Measurements from ENCODE around the gene GPSM1.

Gene GPSM1

DNA sequence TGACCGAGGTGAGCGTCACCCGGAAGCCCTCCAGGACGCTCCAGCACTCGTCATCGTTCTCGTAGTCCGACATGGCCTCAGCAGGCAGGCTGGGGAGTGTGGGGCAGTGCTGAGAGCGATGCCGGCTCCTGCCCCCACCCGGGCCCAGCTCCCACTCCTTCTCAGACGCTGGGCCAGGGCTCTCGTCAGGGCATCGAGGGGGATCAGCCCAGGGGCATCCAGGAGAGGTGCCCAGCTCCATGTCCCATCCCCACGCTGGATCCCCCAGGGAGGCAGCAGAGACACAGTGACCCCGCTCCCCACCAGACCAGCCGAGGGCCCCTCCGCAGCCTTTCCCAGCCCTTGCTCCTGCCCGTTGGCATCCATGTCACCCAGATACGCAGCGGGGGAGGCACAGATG lies 44.7 kb downstream of the GPSM1 start:
- H3K4me3 ChIP-seq (ENCODE audit: control insufficient read depth, low read depth, low read length): no peak overlapping the region
- no peak for DNase-seq (ENCODE audit: low read depth)
- TF ChIP-seq, protein P1, sequence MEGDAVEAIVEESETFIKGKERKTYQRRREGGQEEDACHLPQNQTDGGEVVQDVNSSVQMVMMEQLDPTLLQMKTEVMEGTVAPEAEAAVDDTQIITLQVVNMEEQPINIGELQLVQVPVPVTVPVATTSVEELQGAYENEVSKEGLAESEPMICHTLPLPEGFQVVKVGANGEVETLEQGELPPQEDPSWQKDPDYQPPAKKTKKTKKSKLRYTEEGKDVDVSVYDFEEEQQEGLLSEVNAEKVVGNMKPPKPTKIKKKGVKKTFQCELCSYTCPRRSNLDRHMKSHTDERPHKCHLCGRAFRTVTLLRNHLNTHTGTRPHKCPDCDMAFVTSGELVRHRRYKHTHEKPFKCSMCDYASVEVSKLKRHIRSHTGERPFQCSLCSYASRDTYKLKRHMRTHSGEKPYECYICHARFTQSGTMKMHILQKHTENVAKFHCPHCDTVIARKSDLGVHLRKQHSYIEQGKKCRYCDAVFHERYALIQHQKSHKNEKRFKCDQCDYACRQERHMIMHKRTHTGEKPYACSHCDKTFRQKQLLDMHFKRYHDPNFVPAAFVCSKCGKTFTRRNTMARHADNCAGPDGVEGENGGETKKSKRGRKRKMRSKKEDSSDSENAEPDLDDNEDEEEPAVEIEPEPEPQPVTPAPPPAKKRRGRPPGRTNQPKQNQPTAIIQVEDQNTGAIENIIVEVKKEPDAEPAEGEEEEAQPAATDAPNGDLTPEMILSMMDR (conservative IDR thresholded peaks at IDR 0.05; ENCODE audit: control insufficient read depth, insufficient read depth, low read depth, low read length): no peak

DNA sequence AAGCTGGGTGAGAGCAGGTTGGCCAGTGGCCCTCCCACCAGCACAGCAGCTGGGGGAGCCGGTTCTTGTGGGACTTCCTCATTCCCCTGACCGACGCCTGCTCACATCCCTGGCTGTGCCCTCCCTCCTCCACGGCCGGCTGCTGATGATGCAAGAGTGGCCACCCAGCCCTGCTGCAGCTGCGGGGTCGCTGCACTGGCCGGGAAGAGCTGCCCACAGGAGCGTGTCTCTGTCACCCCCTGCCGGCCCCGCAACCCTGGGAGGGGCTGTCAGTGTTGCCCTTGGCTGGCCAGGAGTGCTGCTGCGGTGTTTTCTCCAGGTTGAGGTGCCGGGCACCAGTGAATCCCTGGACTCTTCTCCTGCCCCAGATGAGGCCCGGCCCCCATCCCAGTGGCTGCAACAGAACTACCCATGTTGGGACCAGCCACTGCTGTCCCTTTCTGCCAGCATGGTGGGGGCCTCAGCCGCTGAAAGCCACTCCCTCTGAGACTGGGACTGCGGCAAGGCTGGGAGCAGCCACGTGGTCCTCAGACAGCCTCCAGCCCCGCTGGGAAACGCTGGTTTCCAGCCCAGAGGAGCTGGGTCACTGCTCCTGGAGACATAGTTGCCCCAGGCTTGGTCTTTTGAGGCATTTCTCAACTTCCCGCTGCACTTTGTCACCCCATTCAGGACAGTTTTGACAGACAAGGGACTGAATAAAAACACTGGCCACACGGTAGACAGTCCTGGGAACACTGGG lies 45.4 kb downstream of the GPSM1 start:
- H3K4me3 ChIP-seq (ENCODE audit: control insufficient read depth, low read depth, low read length): no peak overlapping the region
- TF ChIP-seq, protein P1 (conservative IDR thresholded peaks at IDR 0.05; ENCODE audit: control insufficient read depth, insufficient read depth, low read depth, low read length): peak; percentile 4
- peak; percentile 63 for DNase-seq (ENCODE audit: low read depth)

GRCh38 chr9:136373300-136374182 lies 46.2 kb downstream of the GPSM1 start, which contains the start of gene CARD9:
TSS of gene CARD9 (minus strand) at chr9:136373669. CDS start at chr9:136372078, 1,591 bp downstream.
- TF ChIP-seq, protein P1 (conservative IDR thresholded peaks at IDR 0.05; ENCODE audit: control insufficient read depth, insufficient read depth, low read depth, low read length): no peak
- DNase-seq (ENCODE audit: low read depth): no peak
- H3K4me3 ChIP-seq (ENCODE audit: control insufficient read depth, low read depth, low read length): no peak within 1 kb of the TSS

DNA sequence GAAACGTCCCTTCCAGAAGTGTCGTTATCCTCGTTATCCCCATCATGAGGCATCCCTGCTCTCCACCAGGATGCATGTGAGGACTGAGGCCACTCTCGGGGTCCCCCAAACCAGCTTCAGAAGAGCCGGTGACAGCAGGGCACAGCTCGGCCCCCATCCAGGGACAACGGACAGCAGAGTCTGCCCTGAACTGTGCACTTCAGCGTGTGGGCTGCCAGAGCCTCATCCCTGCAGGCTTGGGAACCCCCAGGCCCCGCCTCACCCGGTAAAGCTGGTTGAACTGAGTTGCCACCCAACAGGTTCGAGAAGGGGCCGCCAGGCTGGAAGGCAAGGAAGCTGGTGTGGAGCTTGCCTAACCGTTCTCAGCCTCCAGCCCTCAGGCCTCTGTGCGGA lies 46.8 kb downstream of the GPSM1 start:
- no peak overlapping the region for H3K4me3 ChIP-seq (ENCODE audit: control insufficient read depth, low read depth, low read length)
- DNase-seq (ENCODE audit: low read depth): no peak

GRCh38 chr9:136375096-136375495 lies 47.8 kb downstream of the GPSM1 start:
- DNase-seq (ENCODE audit: low read depth): no peak
- TF ChIP-seq, protein P1 (conservative IDR thresholded peaks at IDR 0.05; ENCODE audit: control insufficient read depth, insufficient read depth, low read depth, low read length): no peak
- H3K4me3 ChIP-seq (ENCODE audit: control insufficient read depth, low read depth, low read length): no peak overlapping the region

More for the DNA sequence above, 46.8 kb downstream of the GPSM1 start:
- TF ChIP-seq, protein P1 (conservative IDR thresholded peaks at IDR 0.05; ENCODE audit: control insufficient read depth, insufficient read depth, low read depth, low read length): no peak

DNA sequence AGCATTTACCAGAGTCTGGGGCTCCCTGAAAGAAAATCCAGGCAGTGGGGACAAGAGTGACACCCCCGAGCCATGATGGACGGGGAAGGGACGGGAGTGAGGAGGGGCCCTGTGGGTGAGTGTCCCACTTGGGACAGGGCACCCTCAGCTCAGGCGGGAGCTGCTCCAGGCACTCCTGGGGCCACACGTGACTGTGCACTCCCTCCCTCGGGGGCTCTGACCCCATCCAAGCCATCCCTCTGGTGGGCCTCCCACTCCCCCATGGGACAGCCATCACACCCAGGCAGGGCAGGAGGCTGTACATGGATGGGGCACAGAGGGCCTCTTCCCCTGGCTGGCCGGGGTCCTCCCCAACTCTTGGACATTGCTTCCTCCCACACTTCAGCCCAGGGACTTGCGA lies 49.1 kb downstream of the GPSM1 start:
- DNase-seq (ENCODE audit: low read depth): no peak
- no peak overlapping the region for H3K4me3 ChIP-seq (ENCODE audit: control insufficient read depth, low read depth, low read length)
- TF ChIP-seq, protein P1 (conservative IDR thresholded peaks at IDR 0.05; ENCODE audit: control insufficient read depth, insufficient read depth, low read depth, low read length): no peak

All from fibroblast of mammary gland (primary cell).